GM18517 (cell line): ENCODE data around the gene WASF3.

Experiments used
- ATAC-seq: cut with Tn5 transposase; IDR thresholded peaks from one replicate; pipeline ENCODE4 v1.9.1; 2021; ENCODE audit warnings: mild to moderate bottlenecking, moderate library complexity; ENCODE audit not compliant: unreplicated experiment

WASF3 gene

DNA sequence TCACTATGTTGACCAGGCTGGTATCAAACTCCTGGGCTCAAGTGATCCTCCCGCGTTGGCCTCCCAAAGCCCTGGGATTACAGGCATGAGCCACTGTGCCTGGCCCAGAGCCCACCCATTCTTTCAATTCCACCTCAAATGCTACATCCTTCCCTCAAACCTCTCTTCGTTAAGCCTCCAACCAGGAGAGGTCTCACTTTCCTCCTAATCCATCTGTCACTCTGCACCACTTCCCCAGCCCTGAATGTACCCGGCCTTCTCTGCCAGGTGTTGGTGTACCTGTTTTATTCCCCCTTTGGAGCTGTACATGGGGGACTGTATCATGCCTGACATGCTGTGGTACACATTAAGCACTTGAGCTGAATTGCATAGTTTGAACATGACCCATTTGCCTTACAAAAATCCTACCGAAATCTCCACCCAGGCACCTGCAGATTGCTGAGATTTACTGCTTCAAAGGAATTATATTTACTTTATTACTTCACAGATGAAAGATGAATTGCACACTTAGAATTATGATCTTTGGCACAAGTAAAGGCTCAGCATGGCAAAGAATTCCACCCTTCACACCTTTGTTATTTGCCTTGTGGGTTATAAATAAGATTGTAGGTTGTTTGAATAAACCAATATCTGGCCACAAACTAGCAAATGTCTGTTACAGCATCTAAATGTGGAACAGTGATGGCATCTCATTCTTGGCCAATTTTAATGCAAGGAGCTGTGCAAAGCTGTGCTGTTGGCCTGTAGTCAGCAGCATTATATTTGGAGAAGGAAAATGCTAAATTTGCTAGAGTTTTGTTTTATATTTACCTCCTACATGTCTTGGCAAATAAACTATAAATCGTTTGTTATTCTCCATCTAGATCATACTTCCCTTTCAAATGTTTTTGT is 15.6 kb upstream of the WASF3 start:
- ATAC-seq, result no peak

GRCh38 chr13:26544707-26545106 is 12.8 kb upstream of the WASF3 start:
- ATAC-seq, result no peak

GRCh38 chr13:26548205-26548765 is 9.2 kb upstream of the WASF3 start:
- no peak for ATAC-seq

DNA sequence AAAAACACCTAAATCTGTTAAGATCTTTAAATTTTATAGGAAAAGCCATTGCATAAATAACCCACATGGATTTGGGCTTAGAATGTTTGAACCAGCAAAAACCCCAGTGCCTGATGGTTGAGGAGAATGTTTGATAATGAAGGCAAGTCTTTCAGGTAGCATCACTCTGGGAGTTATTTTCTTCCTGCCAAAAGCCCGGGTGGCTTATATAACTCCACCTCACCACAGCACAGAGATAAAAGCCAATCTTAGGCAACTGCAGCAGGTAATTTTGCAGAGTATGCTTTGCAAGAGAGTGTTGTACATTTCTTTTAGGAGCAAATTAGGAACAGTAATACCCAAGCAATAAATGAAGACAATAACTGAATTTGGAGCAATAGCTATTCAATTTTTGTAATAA is 7.8 kb upstream of the WASF3 start:
- ATAC-seq, result no peak

- ATAC-seq, result no peak
Measured at GRCh38 chr13:26551255-26551860, 6.1 kb upstream of the WASF3 start.

DNA sequence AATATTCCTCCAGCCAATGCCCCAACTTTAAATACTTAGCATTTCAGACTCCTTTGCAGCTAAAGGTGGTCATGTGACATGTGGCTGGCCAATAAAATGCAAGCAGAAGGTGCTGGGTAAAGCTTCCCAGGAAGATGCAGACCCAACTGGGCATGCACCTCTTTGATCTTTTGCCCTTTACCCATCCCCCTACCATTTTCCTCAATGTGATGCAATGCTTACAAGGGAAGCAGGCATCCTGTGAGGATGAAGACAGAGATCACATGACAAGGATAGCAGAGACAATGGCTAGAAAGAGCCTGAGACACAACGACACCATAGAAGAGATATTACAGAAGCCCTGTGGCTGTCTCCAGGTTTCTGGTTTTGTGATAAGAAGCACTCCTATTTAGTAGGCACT is 2.1 kb upstream of the WASF3 start:
- no peak for ATAC-seq

DNA sequence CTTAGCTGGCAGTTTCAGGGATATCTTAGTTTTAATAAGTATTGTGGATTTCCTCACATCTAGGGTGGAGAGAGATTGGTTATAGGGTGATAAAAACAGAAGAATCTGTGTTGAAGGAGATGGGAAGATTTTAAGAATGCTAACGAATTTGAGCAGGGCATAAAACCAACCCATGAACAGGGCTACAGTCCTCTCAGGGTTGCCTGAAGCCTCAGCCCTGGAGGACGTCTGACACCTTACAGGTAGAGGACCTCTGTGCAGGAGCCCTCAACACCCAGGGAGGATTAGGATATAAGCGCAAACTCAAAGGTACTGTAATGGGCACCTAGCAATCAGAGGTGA is 461 bp upstream of the WASF3 start:
- peak; percentile 33 for ATAC-seq

DNA sequence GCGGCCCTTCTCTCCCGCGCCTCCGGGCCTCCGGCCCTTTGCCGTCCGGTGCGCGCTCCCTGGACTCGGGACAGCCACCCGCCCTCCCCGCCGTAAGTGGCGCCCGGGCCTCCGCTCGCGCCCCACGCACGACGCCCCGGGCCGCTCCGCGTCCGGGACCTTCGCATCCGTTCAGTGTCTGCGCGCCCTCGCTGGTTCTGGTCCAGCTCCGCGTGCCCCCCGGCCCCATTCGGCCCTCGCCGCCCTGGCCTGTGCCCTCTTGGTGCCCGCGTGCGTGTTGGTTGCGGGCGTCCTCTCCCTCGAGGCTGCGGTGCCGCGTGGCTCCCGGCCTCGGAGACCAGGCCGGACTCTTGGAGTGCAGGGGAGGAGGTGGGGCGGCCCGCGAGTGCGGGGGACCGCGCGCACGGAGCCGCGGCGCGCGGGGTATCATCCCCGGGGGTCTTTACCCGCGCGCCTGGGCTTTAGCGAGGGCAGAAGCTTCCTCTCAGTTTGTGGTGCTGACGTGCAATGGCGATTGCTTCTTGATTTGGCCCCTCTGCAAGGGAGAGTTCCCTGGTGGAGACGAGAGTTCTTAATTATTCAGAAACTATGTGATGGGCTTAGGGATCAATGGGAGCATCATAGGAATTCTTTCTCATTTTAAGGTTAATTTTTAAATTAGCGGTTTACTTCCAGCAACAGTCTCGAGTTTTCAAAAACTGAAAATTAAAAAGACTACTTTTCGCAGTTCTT is 757 bp downstream of the WASF3 start:
- ATAC-seq, result no peak

DNA sequence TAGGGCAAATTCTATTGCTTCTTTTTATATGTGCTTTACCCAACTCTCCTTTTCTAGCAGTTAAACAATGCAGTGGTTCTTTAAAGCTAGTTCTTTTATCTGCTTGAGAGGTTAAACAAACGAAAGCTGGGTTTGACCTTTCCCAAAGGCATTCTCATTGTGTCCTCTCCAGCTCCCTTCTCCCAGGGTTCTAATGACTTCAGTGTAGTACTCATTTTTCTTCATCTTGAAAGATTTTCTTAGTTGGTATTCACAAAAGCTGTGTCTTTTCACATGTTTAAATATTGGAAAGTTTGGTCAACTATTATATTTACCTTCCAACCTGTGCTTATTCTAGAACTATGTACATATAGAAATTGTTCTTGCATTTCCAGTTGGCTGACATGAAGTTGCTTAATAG is 1.5 kb downstream of the WASF3 start:
- ATAC-seq, result no peak

- ATAC-seq, result no peak
Measured at GRCh38 chr13:26560456-26560855, 3.0 kb downstream of the WASF3 start.

DNA sequence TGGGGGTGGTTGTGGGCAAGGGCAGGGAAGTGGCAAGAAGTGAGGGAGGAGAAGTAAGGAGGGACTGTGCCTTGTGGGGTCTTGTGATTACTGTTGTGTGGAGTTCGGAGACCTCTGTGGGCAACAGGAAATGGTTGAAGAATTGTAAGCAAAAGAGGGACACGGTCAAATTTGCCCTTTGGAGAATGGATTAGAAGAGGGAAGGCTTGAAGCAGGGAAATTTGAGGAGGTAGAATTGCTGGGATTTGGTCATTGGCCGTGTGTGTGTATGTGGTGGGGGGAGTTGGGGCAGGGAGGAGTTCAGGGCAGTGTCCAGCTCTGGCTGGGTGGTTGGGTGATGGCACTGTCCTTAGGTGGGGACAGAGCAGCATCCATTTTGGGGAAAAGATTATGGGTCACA is 3.6 kb downstream of the WASF3 start:
- no peak for ATAC-seq

DNA sequence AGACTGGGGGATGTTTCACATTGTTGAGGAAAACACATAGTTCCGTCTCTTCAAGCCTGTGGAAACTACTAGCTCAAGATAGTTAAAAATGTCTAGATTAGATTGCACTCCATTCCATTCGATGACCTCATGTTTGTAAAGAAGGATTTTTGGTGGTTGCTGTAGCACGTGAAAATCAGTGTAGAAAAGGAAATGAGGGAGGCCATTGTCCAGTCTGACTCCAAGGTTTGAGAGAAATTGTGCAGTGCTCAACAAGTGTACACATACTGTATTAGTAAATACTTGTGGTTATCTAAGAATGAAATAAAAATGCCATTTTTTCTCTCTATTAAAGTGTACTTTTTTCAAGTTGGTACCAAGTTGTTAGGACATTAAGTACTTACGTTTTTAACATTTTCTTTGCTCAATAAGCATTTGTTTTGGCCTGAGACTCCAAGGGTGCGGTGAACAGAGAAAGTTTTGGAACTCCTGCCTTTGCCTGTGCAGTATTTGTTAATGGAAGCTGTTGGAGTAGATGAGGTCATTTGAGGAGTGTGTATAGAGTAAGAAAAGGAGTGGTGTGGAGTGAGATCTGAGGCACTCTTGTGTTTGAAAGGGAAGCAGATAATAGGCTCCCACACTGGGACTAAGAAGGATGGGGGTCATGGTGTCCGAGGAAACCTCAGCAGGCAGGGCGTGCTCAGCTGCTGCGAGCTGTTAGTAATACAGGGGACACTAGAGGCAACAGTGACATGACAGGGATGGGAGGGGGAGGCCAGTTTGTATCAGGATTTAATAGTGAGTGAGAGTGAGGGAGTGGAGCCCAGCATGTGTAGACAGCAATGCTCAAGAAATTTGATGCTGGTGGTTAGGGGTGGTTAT is 4.4 kb downstream of the WASF3 start:
- ATAC-seq, result no peak

- ATAC-seq, result no peak
Measured at GRCh38 chr13:26562512-26562890, 5.0 kb downstream of the WASF3 start.

- ATAC-seq, result no peak
Measured at GRCh38 chr13:26563713-26564112, 6.2 kb downstream of the WASF3 start.

- ATAC-seq, result no peak
Measured at GRCh38 chr13:26568132-26568815, 10.8 kb downstream of the WASF3 start.

- ATAC-seq, result no peak
Measured at GRCh38 chr13:26571518-26571917, 14.0 kb downstream of the WASF3 start.

DNA sequence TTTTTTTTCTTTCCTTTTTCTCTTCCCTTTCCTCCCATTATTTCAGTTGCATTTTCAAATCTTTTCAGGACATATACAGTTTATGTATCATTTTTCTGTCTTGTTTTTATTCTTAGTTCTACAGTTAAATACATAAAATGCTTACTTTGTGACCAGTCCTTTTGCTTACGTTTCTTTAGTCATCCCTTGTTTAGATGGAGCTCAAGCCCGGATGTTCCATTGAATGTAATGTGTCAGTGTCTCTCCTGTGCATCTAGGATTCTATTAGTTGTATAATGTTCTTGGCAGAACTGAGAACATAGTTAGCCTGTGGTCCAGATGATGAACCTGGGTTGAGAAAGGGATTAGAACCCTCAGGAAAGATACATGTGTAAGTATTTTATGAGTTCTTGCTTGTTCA is 17.8 kb downstream of the WASF3 start:
- ATAC-seq, result no peak

- no peak for ATAC-seq
Measured at GRCh38 chr13:26579580-26579979, 22.1 kb downstream of the WASF3 start.

- ATAC-seq, result no peak
Measured at GRCh38 chr13:26583662-26584061, 26.2 kb downstream of the WASF3 start.

- no peak for ATAC-seq
Measured at GRCh38 chr13:26584713-26585112, 27.2 kb downstream of the WASF3 start.
